Activated naive CD8-positive, alpha-beta T cell treated with anti-CD3 and anti-CD28 coated beads for 36 hours (primary cell): Measurements from ENCODE around the gene TTC39B. TPM values are rescaled to one million over a fixed set of nuclear protein-coding genes. Genes with fewer than 3 reads are reported as not detected.
A peak's percentile ranks its signal among the peaks of the same experiment; 100 is the strongest.
"Not testable (repeated sequence)": the region's sequence is repeated elsewhere in the genome, so short reads cannot be mapped to it uniquely, and the experiment has no call there.

Source experiments
- DNase-seq: peaks from one replicate; pipeline ENCODE4 v3.0.0; 2021
- H3K27ac Mint-ChIP-seq: one replicate; pipeline ENCODE4 v1.8.0; 2022; ENCODE audit warnings: mild to moderate bottlenecking, moderate library complexity, mixed read lengths
- H3K27me3 Mint-ChIP-seq: one replicate; pipeline ENCODE4 v1.8.0; 2022; ENCODE audit warnings: mild to moderate bottlenecking, mixed read lengths
- H3K36me3 Mint-ChIP-seq: one replicate; pipeline ENCODE4 v1.8.0; 2021; ENCODE audit warnings: mild to moderate bottlenecking, mixed read lengths
- H3K4me1 Mint-ChIP-seq: one replicate; pipeline ENCODE4 v1.8.0; 2021; ENCODE audit warnings: mixed read lengths
- H3K4me3 Mint-ChIP-seq: one replicate; pipeline ENCODE4 v1.8.0; 2022; ENCODE audit warnings: mild to moderate bottlenecking, moderate library complexity, mixed read lengths
- H3K9me3 Mint-ChIP-seq: one replicate; pipeline ENCODE4 v1.8.0; 2022; ENCODE audit warnings: mixed read lengths
- total RNA-seq, 2 experiments: library from RNA; stranded (reverse); gene quantifications; one replicate each; pipeline ENCODE4 v1.2.3, GENCODE V29; 2021

The TTC39B gene
- total RNA-seq, 2 experiments from 2014 or later: 16.2 to 17.3 TPM

- Mint-ChIP-seq H3K9me3 (peaks cover 25% of the 10 kb centered on the region), H3K4me1 (peaks cover 25% of the 10 kb centered on the region), H3K36me3 (peaks cover 41% of the 10 kb centered on the region)
- not testable (repeated sequence) for H3K27me3 Mint-ChIP-seq, H3K4me3 Mint-ChIP-seq, DNase-seq, H3K27ac Mint-ChIP-seq
These were observed 74.2 kb downstream of the TTC39B start for GRCh38 chr9:15232706-15233280.

GRCh38 chr9:15231788-15232635 lies 75.0 kb downstream of the TTC39B start:
- H3K27me3 Mint-ChIP-seq: no peaks in the 10 kb centered on the region
- peaks cover 33% of the 10 kb centered on the region for H3K36me3 Mint-ChIP-seq
- peaks cover 19% of the 10 kb centered on the region for H3K9me3 Mint-ChIP-seq
- no peak overlapping the region for H3K27ac Mint-ChIP-seq
- no peak for DNase-seq
- peaks cover 28% of the 10 kb centered on the region for H3K4me1 Mint-ChIP-seq
- no peak overlapping the region for H3K4me3 Mint-ChIP-seq

GRCh38 chr9:15229409-15229808 lies 77.6 kb downstream of the TTC39B start:
- H3K9me3 Mint-ChIP-seq: peaks cover 7% of the 10 kb centered on the region
- H3K36me3 Mint-ChIP-seq: peaks cover 22% of the 10 kb centered on the region
- no peak overlapping the region for H3K27ac Mint-ChIP-seq
- H3K27me3 Mint-ChIP-seq: no peaks in the 10 kb centered on the region
- H3K4me3 Mint-ChIP-seq: no peak overlapping the region
- DNase-seq: no peak
- H3K4me1 Mint-ChIP-seq: peaks cover 29% of the 10 kb centered on the region

- no peak for DNase-seq
- peaks cover 27% of the 10 kb centered on the region for H3K36me3 Mint-ChIP-seq
- peaks cover 7% of the 10 kb centered on the region for H3K9me3 Mint-ChIP-seq
- H3K27ac Mint-ChIP-seq: no peak overlapping the region
- H3K27me3 Mint-ChIP-seq: no peaks in the 10 kb centered on the region
- no peak overlapping the region for H3K4me3 Mint-ChIP-seq
- H3K4me1 Mint-ChIP-seq: peaks cover 38% of the 10 kb centered on the region
These were observed 79.5 kb downstream of the TTC39B start for GRCh38 chr9:15227491-15227890.

GRCh38 chr9:15225564-15226126 lies 81.4 kb downstream of the TTC39B start:
- no peaks in the 10 kb centered on the region for H3K27me3 Mint-ChIP-seq
- peaks cover 5% of the 10 kb centered on the region for H3K9me3 Mint-ChIP-seq
- DNase-seq: no peak
- no peak overlapping the region for H3K27ac Mint-ChIP-seq
- peaks cover 44% of the 10 kb centered on the region for H3K4me1 Mint-ChIP-seq
- peaks cover 24% of the 10 kb centered on the region for H3K36me3 Mint-ChIP-seq
- H3K4me3 Mint-ChIP-seq: no peak overlapping the region

GRCh38 chr9:15222313-15222712 lies 84.7 kb downstream of the TTC39B start:
- H3K9me3 Mint-ChIP-seq: peaks cover 1% of the 10 kb centered on the region
- H3K27ac Mint-ChIP-seq: no peak overlapping the region
- no peak overlapping the region for H3K4me3 Mint-ChIP-seq
- peaks cover 28% of the 10 kb centered on the region for H3K4me1 Mint-ChIP-seq
- H3K27me3 Mint-ChIP-seq: no peaks in the 10 kb centered on the region
- no peak for DNase-seq
- H3K36me3 Mint-ChIP-seq: peaks cover 17% of the 10 kb centered on the region

- Mint-ChIP-seq H3K4me3 (no peak overlapping the region), H3K27me3 (no peaks in the 10 kb centered on the region)
These were observed 85.3 kb downstream of the TTC39B start for GRCh38 chr9:15221746-15222145.

GRCh38 chr9:15220658-15221318 lies 86.2 kb downstream of the TTC39B start:
- no peaks in the 10 kb centered on the region for H3K27me3 Mint-ChIP-seq
- H3K9me3 Mint-ChIP-seq: no peaks in the 10 kb centered on the region
- peaks cover 22% of the 10 kb centered on the region for H3K4me1 Mint-ChIP-seq
- H3K36me3 Mint-ChIP-seq: peaks cover 18% of the 10 kb centered on the region
- DNase-seq: no peak
- H3K4me3 Mint-ChIP-seq: no peak overlapping the region
- no peak overlapping the region for H3K27ac Mint-ChIP-seq

More at GRCh38 chr9:15221746-15222145, 85.3 kb downstream of the TTC39B start:
- no peak overlapping the region for H3K27ac Mint-ChIP-seq
- H3K4me1 Mint-ChIP-seq: peaks cover 26% of the 10 kb centered on the region
- H3K9me3 Mint-ChIP-seq: peaks cover 1% of the 10 kb centered on the region
- DNase-seq: no peak
- peaks cover 19% of the 10 kb centered on the region for H3K36me3 Mint-ChIP-seq

- Mint-ChIP-seq H3K9me3 (no peaks in the 10 kb centered on the region), H3K27ac (no peak overlapping the region), H3K36me3 (peaks cover 18% of the 10 kb centered on the region), H3K4me1 (peaks cover 22% of the 10 kb centered on the region), H3K4me3 (no peak overlapping the region), H3K27me3 (no peaks in the 10 kb centered on the region)
- DNase-seq: no peak
These were observed 87.5 kb downstream of the TTC39B start for GRCh38 chr9:15219546-15219945.

GRCh38 chr9:15218994-15219393 lies 88.0 kb downstream of the TTC39B start:
- H3K36me3 Mint-ChIP-seq: peaks cover 14% of the 10 kb centered on the region
- no peak overlapping the region for H3K27ac Mint-ChIP-seq
- H3K4me3 Mint-ChIP-seq: no peak overlapping the region
- no peak for DNase-seq
- no peaks in the 10 kb centered on the region for H3K9me3 Mint-ChIP-seq
- H3K27me3 Mint-ChIP-seq: no peaks in the 10 kb centered on the region
- H3K4me1 Mint-ChIP-seq: peaks cover 22% of the 10 kb centered on the region

GRCh38 chr9:15213249-15213648 lies 93.8 kb downstream of the TTC39B start:
- H3K4me3 Mint-ChIP-seq: no peak overlapping the region
- no peak overlapping the region for H3K27ac Mint-ChIP-seq

GRCh38 chr9:15211815-15212495 lies 95.1 kb downstream of the TTC39B start:
- Mint-ChIP-seq H3K27me3 (no peaks in the 10 kb centered on the region), H3K9me3 (peaks cover 4% of the 10 kb centered on the region), H3K4me3 (no peak overlapping the region), H3K27ac (no peak overlapping the region), H3K4me1 (peaks cover 13% of the 10 kb centered on the region), H3K36me3 (peaks cover 21% of the 10 kb centered on the region)
- no peak for DNase-seq

More at GRCh38 chr9:15213249-15213648, 93.8 kb downstream of the TTC39B start:
- Mint-ChIP-seq H3K4me1 (peaks cover 8% of the 10 kb centered on the region), H3K27me3 (no peaks in the 10 kb centered on the region), H3K9me3 (no peaks in the 10 kb centered on the region), H3K36me3 (peaks cover 13% of the 10 kb centered on the region)
- no peak for DNase-seq

GRCh38 chr9:15211160-15211814 lies 95.7 kb downstream of the TTC39B start:
- DNase-seq: peak; percentile 31
- Mint-ChIP-seq H3K4me1 (peaks cover 16% of the 10 kb centered on the region), H3K27me3 (no peaks in the 10 kb centered on the region), H3K9me3 (peaks cover 7% of the 10 kb centered on the region), H3K36me3 (peaks cover 23% of the 10 kb centered on the region), H3K27ac (no peak overlapping the region), H3K4me3 (no peak overlapping the region)
